Stomach (tissue), 9 donors: ENCODE measurements around the gene TMIE. TPM values are rescaled to one million over a fixed set of nuclear protein-coding genes. Genes with fewer than 3 reads are reported as not detected.

ENCODE experiments used
- DNase-seq, 2 donors: peaks; one replicate each; pipeline versions ENCODE4 v3.0.0 to v3.0.0-alpha.2; 2013 to 2019
- H3K27ac ChIP-seq, 5 donors: fragments of 200-600 bp in 4 of 5; sonication (generic) in 4 of 5; one replicate each; pipeline ENCODE4 v1.5.1; 2013 to 2019; ENCODE audit warnings: mild to moderate bottlenecking in 1 of 5, moderate library complexity in 1 of 5
- H3K27me3 ChIP-seq, 3 donors: fragments of 200-600 bp; sonication (generic); one replicate each; pipeline ENCODE4 v1.5.1; 2017 to 2019; ENCODE audit warnings: mixed run types in 1 of 3
- H3K36me3 ChIP-seq, 4 donors: fragments of 200-600 bp; sonication (generic); 1 replicate in 3 of 4; 2 replicates in 1 of 4; pipeline ENCODE4 v1.5.1; 2016 to 2019
- H3K4me1 ChIP-seq, 4 donors: fragments of 200-600 bp; sonication (generic); one replicate each; pipeline ENCODE4 v1.5.1; 2016 to 2019
- H3K4me3 ChIP-seq, 4 donors: fragments of 200-600 bp; sonication (generic) in 3 of 4; one replicate each; pipeline ENCODE4 v1.5.1; 2016 to 2019; ENCODE audit warnings: mild to moderate bottlenecking in 1 of 4
- H3K9me3 ChIP-seq, 4 donors: fragments of 200-600 bp; sonication (generic); one replicate each; pipeline ENCODE4 v1.5.1; 2016 to 2019
- EP300 ChIP-seq: sonication (generic); formaldehyde crosslinking; IDR thresholded peaks from one replicate; pipeline ENCODE4 v1.6.1; 2017; ENCODE audit warnings: antibody characterized with exemption
- POLR2A ChIP-seq, 4 donors: fragments of 450-650 bp; IDR thresholded peaks; one replicate each; pipeline ENCODE4 v1.6.1; 2016; ENCODE audit warnings: antibody characterized with exemption in 4 of 4, control low read depth in 2 of 4, mild to moderate bottlenecking in 1 of 4, moderate library complexity in 1 of 4
- POLR2AphosphoS5 ChIP-seq, 3 donors: sonication (generic); formaldehyde crosslinking; IDR thresholded peaks; one replicate each; pipeline ENCODE4 v1.6.1; 2016; ENCODE audit warnings: antibody characterized with exemption in 3 of 3
- WGBS, 5 donors: extraction: QIAGEN DNeasy Blood & Tissue Kit in 3 of 5; methylation state at CpG; one replicate each; pipeline versions ENCODE4 v1.1.5 to v1.1.7; 2013 to 2018; 5-methylcytosine and 5-hydroxymethylcytosine counted together
- intact Hi-C: fragments of 100-400 bp; cut with DNase I; formaldehyde crosslinking; loops from one replicate; pipeline ENCODE4 v1.15.1; 2023; ENCODE audit warnings: low total_unique reads
- polyA plus RNA-seq, 3 donors: library from polyadenylated mRNA; stranded (reverse); fragments of 200-250 nt; gene quantifications; one replicate each; pipeline ENCODE4 v1.2.3, GENCODE V29; 2013
- total RNA-seq, 5 donors: library from RNA; depleted of rRNA; stranded (reverse); fragments of >200 nt; gene quantifications; one replicate each; pipeline versions ENCODE4 v1.1.0 to v1.2.3, GENCODE V29; 2014 to 2016
- TF ChIP-seq, protein P1 (sequence below), 7 experiments: fragments of 450-650 bp in 4 of 7; fragments of 200-600 bp in 3 of 7; sonication (generic) in 3 of 7; IDR thresholded peaks; one replicate each; pipeline ENCODE4 v1.5.1; 2016 to 2019; ENCODE audit warnings: antibody characterized with exemption in 7 of 7, control low read depth in 2 of 7, mild to moderate bottlenecking in 1 of 7
- donor health status: healthy with polysubstance abuse.
- donor health status: Bipolar disorder and iron deficiency.
- donor health status: healthy.

Gene TMIE
- total and polyA plus RNA-seq, 8 donors, result 0.46 to 1.0 (median 0.55) TPM; not detected in 5

GRCh38 chr3:46713050-46713897 is 12.1 kb downstream of the TMIE start:
- TF ChIP-seq, protein P1, sequence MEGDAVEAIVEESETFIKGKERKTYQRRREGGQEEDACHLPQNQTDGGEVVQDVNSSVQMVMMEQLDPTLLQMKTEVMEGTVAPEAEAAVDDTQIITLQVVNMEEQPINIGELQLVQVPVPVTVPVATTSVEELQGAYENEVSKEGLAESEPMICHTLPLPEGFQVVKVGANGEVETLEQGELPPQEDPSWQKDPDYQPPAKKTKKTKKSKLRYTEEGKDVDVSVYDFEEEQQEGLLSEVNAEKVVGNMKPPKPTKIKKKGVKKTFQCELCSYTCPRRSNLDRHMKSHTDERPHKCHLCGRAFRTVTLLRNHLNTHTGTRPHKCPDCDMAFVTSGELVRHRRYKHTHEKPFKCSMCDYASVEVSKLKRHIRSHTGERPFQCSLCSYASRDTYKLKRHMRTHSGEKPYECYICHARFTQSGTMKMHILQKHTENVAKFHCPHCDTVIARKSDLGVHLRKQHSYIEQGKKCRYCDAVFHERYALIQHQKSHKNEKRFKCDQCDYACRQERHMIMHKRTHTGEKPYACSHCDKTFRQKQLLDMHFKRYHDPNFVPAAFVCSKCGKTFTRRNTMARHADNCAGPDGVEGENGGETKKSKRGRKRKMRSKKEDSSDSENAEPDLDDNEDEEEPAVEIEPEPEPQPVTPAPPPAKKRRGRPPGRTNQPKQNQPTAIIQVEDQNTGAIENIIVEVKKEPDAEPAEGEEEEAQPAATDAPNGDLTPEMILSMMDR (IDR thresholded peaks at IDR 0.05), result no peak
- no peak for TF ChIP-seq EP300
- TF ChIP-seq POLR2A (IDR thresholded peaks at IDR 0.05), result no peak
- TF ChIP-seq POLR2AphosphoS5 (IDR thresholded peaks at IDR 0.05), result no peak
- whole genome bisulfite sequencing, 5 donors, result 76 to 83% (median 81%) methylated on average over 14 of the region's 14 CpGs
- Histone ChIP-seq H3K36me3 (no peaks in the 10 kb centered on the region), H3K4me3 (no peak overlapping the region), H3K27ac (no peak overlapping the region), H3K4me1 (peaks cover 0 to 6% (median 0%) of the 10 kb centered on the region in 4 donors), H3K27me3 (peaks cover 0 to 15% (median 14%) of the 10 kb centered on the region in 3 donors), H3K9me3 (no peaks in the 10 kb centered on the region)
- no peak for DNase-seq
- intact Hi-C loops, result no loop called here

DNA sequence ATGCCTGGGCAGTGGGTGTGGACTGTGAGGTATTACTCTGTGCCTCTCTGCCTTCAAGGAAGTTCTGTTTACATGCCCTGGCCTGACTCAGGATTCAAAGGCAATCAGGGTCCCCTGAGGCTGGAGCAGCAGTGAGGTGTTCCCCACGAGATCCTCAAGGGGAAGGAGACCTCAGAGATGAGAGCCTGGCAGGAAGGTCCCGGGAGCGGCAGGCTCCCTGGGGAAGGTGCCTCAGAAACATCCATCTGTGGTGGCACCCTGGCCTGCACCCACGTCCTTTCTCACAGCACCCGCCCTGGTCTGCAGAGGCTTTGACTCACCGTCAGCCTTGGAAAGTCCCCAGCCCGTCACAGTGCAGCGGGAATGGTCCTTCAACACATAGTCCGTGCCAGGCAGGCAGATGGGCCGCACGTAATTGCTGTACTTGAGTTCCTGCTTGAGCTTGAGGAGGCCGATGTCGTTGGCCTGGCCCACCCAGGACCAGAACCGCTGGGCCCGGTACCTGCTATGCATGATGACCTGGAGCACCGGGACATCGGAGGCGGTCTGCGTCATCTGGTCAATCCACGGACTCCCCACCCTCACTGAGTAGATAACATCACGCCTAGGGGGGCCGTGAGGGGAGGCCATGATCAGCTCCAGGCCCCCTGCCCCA is 12.8 kb downstream of the TMIE start:
- TF ChIP-seq POLR2AphosphoS5 (IDR thresholded peaks at IDR 0.05), result no peak
- TF ChIP-seq, protein P1 (IDR thresholded peaks at IDR 0.05), result no peak
- no peak for TF ChIP-seq EP300
- no peak for TF ChIP-seq POLR2A (IDR thresholded peaks at IDR 0.05)
- peak in 1 of 2 donors; percentile 24 for DNase-seq
- intact Hi-C loops, result no loop called here
- Histone ChIP-seq H3K9me3 (no peaks in the 10 kb centered on the region), H3K4me3 (no peak overlapping the region), H3K4me1 (peaks cover 0 to 6% (median 0%) of the 10 kb centered on the region in 4 donors), H3K27ac (no peak overlapping the region), H3K36me3 (no peaks in the 10 kb centered on the region), H3K27me3 (peaks cover 0 to 21% (median 14%) of the 10 kb centered on the region in 3 donors)
- 69 to 84% (median 82%) methylated on average over 12 to 22 of the region's 22 CpGs for WGBS, 5 donors

DNA sequence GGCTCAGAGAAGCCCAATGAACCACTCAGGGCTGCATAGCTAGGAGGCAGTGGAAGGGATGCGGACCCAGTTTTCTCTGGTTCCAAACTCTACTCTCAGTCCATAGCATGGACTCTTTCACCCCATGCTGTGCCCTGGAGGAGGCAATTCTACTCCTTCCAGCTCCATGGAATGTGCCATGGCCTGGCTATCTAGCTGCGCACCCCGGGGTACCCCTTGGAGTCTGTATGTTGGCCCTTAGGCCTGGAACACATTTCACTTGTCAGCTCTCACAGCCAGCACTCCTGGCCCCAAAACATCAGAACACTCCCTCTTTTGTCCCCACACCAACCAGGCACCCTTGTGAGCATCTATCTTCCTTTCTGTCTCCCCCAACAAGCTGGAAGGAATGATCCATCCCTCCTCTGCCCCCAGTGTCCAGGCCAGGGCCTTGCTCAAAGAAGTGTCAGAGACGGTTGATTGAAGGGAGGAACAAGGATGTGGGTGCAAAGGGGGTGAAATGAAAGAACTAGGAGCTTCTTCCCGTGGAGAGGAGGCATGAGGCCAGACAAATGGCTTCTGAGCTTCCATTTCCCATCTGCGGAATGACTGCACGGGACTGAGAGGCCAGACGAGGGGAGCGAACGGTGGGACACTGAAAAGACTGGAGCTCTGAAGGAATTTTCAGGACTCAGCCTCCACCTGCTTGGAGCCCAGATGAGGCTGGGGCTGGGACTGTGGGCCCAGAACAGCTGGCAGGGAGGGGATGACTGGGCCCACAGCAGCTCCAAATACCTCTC is 13.7 kb downstream of the TMIE start:
- Histone ChIP-seq H3K27ac (no peak overlapping the region), H3K36me3 (no peaks in the 10 kb centered on the region), H3K4me3 (no peak overlapping the region), H3K27me3 (peaks cover 0 to 27% (median 14%) of the 10 kb centered on the region in 3 donors), H3K9me3 (no peaks in the 10 kb centered on the region), H3K4me1 (peaks cover 0 to 6% (median 0%) of the 10 kb centered on the region in 4 donors)
- intact Hi-C loops, result no loop called here
- no peak for DNase-seq
- 85 to 91% (median 89%) methylated on average over 10 of the region's 10 CpGs for WGBS, 5 donors
- TF ChIP-seq EP300, result no peak
- no peak for TF ChIP-seq POLR2AphosphoS5 (IDR thresholded peaks at IDR 0.05)
- TF ChIP-seq POLR2A (IDR thresholded peaks at IDR 0.05), result no peak
- TF ChIP-seq, protein P1 (IDR thresholded peaks at IDR 0.05), result no peak
